ENCODE measurements around the gene LINGO1. TPM values are rescaled to one million over a fixed set of nuclear protein-coding genes. Genes with fewer than 3 reads are reported as not detected.

LINGO1 gene
- total and polyA plus RNA-seq, 4 donors, result 0.50 to 1.6 (median 0.75) TPM; not detected in 1

- Histone ChIP-seq H3K4me1 (ENCODE audit: control insufficient read depth in 4 of 4, insufficient read depth in 4 of 4, low read length in 3 of 4) (no peaks in the 10 kb centered on the region), H3K27me3 (ENCODE audit: control insufficient read depth in 4 of 4, insufficient read depth in 4 of 4, low read length in 3 of 4) (no peaks in the 10 kb centered on the region), H3K9ac (ENCODE audit: low read depth in 1 of 2, low read length in 2 of 2) (no peak overlapping the region), H3K9me3 (ENCODE audit: control insufficient read depth in 4 of 4, low read length in 3 of 4) (no peaks in the 10 kb centered on the region), H3K4me3 (ENCODE audit: low read depth in 1 of 3, low read length in 3 of 3) (no peak overlapping the region), H3K36me3 (ENCODE audit: control insufficient read depth in 4 of 4, insufficient read depth in 3 of 4, low read depth in 1 of 4, low read length in 3 of 4) (no peaks in the 10 kb centered on the region), H3K27ac (ENCODE audit: low read depth in 1 of 2, low read length in 2 of 2) (no peak overlapping the region)
- WGBS, result 88% methylated on average over 5 of the region's 5 CpGs
- TF ChIP-seq CTCF (IDR thresholded peaks at IDR 0.05; ENCODE audit: low read depth, low read length, missing input control) (no peak), YY1 (IDR thresholded peaks at IDR 0.05) (no peak), REST (IDR thresholded peaks at IDR 0.05) (no peak), RXRA (IDR thresholded peaks at IDR 0.05) (no peak), RAD21 (IDR thresholded peaks at IDR 0.05) (no peak), JUND (IDR thresholded peaks at IDR 0.05) (no peak), NR2F2 (IDR thresholded peaks at IDR 0.05) (no peak), SP1 (IDR thresholded peaks at IDR 0.05) (no peak), TAF1 (conservative IDR thresholded peaks at IDR 0.05) (no peak), ZBTB33 (IDR thresholded peaks at IDR 0.05) (no peak), FOXA1 (IDR thresholded peaks at IDR 0.05) (no peak)
- TF ChIP-seq, protein P1, sequence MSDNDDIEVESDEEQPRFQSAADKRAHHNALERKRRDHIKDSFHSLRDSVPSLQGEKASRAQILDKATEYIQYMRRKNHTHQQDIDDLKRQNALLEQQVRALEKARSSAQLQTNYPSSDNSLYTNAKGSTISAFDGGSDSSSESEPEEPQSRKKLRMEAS (IDR thresholded peaks at IDR 0.05), result no peak
- TF ChIP-seq, protein P2, sequence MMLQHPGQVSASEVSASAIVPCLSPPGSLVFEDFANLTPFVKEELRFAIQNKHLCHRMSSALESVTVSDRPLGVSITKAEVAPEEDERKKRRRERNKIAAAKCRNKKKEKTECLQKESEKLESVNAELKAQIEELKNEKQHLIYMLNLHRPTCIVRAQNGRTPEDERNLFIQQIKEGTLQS (IDR thresholded peaks at IDR 0.05), result no peak
- no peak for DNase-seq (ENCODE audit: low spot score)
Observed at GRCh38 chr15:77582763-77583162, 49.9 kb downstream of the LINGO1 start.

DNA sequence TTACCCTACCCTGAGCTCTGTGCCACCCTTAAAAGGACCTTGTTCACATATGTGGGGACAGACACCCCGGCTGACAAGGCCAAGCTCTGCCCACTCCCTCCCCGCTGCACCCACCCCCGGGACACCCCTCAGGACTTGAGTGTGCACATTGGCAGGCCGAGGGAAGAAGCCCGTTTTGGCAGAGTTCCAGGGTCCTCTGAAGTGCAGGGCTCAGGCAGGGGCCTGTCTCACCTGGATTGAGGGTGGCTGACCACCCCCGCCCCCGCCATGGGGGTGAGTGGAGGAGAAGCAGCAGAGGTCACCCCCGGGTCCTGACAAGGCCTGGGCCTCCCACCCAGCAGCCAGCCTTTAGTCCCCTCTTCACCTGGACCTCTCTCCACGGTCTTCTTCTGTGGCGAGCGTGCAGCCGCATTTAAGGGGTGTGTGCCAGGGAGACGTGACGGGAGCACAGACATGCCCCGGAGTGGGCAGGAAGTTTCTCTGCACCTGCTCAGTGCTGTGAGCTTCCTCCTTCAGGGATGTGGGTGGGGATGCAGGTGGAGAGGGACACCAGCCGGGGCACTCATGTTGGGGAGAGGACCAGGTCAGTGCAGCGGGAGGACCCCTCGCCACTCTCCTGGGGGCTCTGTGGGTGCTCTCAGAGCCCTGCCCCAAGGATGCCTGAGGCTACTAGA, 50.7 kb downstream of the LINGO1 start:
- Histone ChIP-seq H3K9ac (ENCODE audit: low read depth in 1 of 2, low read length in 2 of 2) (no peak overlapping the region), H3K4me3 (ENCODE audit: low read depth in 1 of 3, low read length in 3 of 3) (no peak overlapping the region), H3K36me3 (ENCODE audit: control insufficient read depth in 4 of 4, insufficient read depth in 3 of 4, low read depth in 1 of 4, low read length in 3 of 4) (no peaks in the 10 kb centered on the region), H3K9me3 (ENCODE audit: control insufficient read depth in 4 of 4, low read length in 3 of 4) (no peaks in the 10 kb centered on the region), H3K27ac (ENCODE audit: low read depth in 1 of 2, low read length in 2 of 2) (no peak overlapping the region), H3K27me3 (ENCODE audit: control insufficient read depth in 4 of 4, insufficient read depth in 4 of 4, low read length in 3 of 4) (no peaks in the 10 kb centered on the region), H3K4me1 (ENCODE audit: control insufficient read depth in 4 of 4, insufficient read depth in 4 of 4, low read length in 3 of 4) (no peaks in the 10 kb centered on the region)
- TF ChIP-seq HNF4G (IDR thresholded peaks at IDR 0.05) (no peak), TAF1 (conservative IDR thresholded peaks at IDR 0.05) (no peak), RXRA (IDR thresholded peaks at IDR 0.05) (no peak)
- 85% methylated on average over 18 of the region's 18 CpGs for WGBS
- no peak for DNase-seq (ENCODE audit: low spot score)

All from liver (tissue), 9 donors.